K562 (cell line): ENCODE data around the gene FOSL1. TPM values are rescaled to one million over a fixed set of nuclear protein-coding genes. Genes with fewer than 3 reads are reported as not detected.

Experiments
- FIP1L1 ChIP-seq: fragments of 200-400 bp; formaldehyde crosslinking; IDR thresholded peaks from 2 replicates; pipeline ENCODE4 v1.6.1; 2018; ENCODE audit warnings: mild to moderate bottlenecking, low read depth, low read length; ENCODE audit not compliant: poor library complexity, severe bottlenecking
- FOXP1 ChIP-seq: sonication (generic); formaldehyde crosslinking; IDR thresholded peaks from 2 replicates; pipeline ENCODE4 v1.8.0; 2022; ENCODE audit warnings: mild to moderate bottlenecking, missing genetic modification reagents
- GABPB1 ChIP-seq: sonication (generic); formaldehyde crosslinking; IDR thresholded peaks from 2 replicates; pipeline ENCODE4 v1.8.0; 2022; ENCODE audit warnings: mild to moderate bottlenecking, missing genetic modification reagents
- HOXB6 ChIP-seq: fragments of 250-450 bp; sonication (Bioruptor Pico); IDR thresholded peaks from 2 replicates; pipeline ENCODE4 v1.5.1; 2022; ENCODE audit warnings: mild to moderate bottlenecking, borderline replicate concordance
- NCOA2 ChIP-seq, 2 experiments: fragments of 450-650 bp; IDR thresholded peaks; 2 replicates each; pipeline ENCODE4 v1.6.1; 2018; ENCODE audit warnings: mild to moderate bottlenecking in 2 of 2, moderate library complexity in 1 of 2; ENCODE audit not compliant: partially characterized antibody in 2 of 2
- PHF21A ChIP-seq: fragments of 450-650 bp; IDR thresholded peaks from 2 replicates; pipeline ENCODE4 v1.6.1; 2017; ENCODE audit warnings: low read depth, borderline replicate concordance
- RNF2 ChIP-seq: sonication (generic); IDR thresholded peaks from 2 replicates; pipeline ENCODE4 v1.6.1; 2016
- SMAD3 ChIP-seq: fragments of 450-650 bp; formaldehyde crosslinking; conservative IDR thresholded peaks from 2 replicates; pipeline ENCODE4 v1.4.0; 2020; ENCODE audit warnings: mild to moderate bottlenecking
- TCF3 ChIP-seq: sonication (generic); formaldehyde crosslinking; IDR thresholded peaks from 2 replicates; pipeline ENCODE4 v1.4.0; 2020; ENCODE audit warnings: mild to moderate bottlenecking, missing genetic modification reagents
- TRIM28 ChIP-seq: fragments of 450-650 bp; IDR thresholded peaks from 2 replicates; pipeline ENCODE4 v1.6.1; 2017
- ZNF165 ChIP-seq: fragments of 250-450 bp; sonication (Bioruptor Pico); IDR thresholded peaks from 2 replicates; pipeline ENCODE4 v1.4.0; 2020; ENCODE audit warnings: borderline replicate concordance
- ZNF197 ChIP-seq: fragments of 200-800 bp; sonication (Bioruptor generic); IDR thresholded peaks from 2 replicates; pipeline ENCODE4 v1.6.1; 2016; ENCODE audit warnings: low read depth, missing genetic modification characterization, missing compliant biosample characterization
- ZNF239 ChIP-seq: fragments of 250-450 bp; sonication (Bioruptor Pico); IDR thresholded peaks from 2 replicates; pipeline ENCODE4 v1.4.0; 2020; ENCODE audit warnings: mild to moderate bottlenecking
- ZNF3 ChIP-seq: fragments of 250-450 bp; sonication (Bioruptor Pico); IDR thresholded peaks from 2 replicates; pipeline ENCODE4 v1.5.0; 2021; ENCODE audit warnings: mild to moderate bottlenecking, moderate library complexity
- ZNF431 ChIP-seq: sonication (generic); formaldehyde crosslinking; IDR thresholded peaks from 2 replicates; pipeline ENCODE4 v1.8.0; 2022; ENCODE audit warnings: mild to moderate bottlenecking, missing genetic modification reagents
- polyA plus RNA-seq, 8 experiments: library from polyadenylated mRNA; depleted of rRNA in 4 of 8; stranded (reverse) in 5 of 8; unstranded in 3 of 8; fragments of >200 nt; fragmentation: Nextera tagmentation in 2 of 8; fragmentation: Illumina TruSeq in 1 of 8; extraction: Ambion mirVana in 2 of 8; extraction: Trizol in 1 of 8; gene quantifications; 2 replicates each; pipeline versions ENCODE4 v1.2.1 to v1.2.3, GENCODE V29; 2011 to 2014; ENCODE audit warnings: inconsistent platforms in 1 of 8, missing spikeins in 1 of 8
- total RNA-seq, 7 experiments: library from RNA; depleted of rRNA in 6 of 7; stranded (reverse); fragments of >200 nt in 6 of 7; fragmentation: Illumina TruSeq in 2 of 7; extraction: Trizol in 2 of 7; gene quantifications; 2 replicates each; pipeline versions ENCODE4 v1.2.1 to v1.2.3, GENCODE V29; 2011 to 2021; ENCODE audit warnings: low replicate concordance in 1 of 7
- TF ChIP-seq, protein P1 (sequence below): sonication (generic); formaldehyde crosslinking; IDR thresholded peaks from 2 replicates; pipeline ENCODE4 v1.9.0; 2022; ENCODE audit warnings: mild to moderate bottlenecking, missing genetic modification reagents
- TF ChIP-seq, protein P2 (sequence below): fragments of 200-800 bp; sonication (Bioruptor generic); IDR thresholded peaks from 2 replicates; pipeline ENCODE4 v1.6.1; 2017; ENCODE audit warnings: missing genetic modification characterization, missing compliant biosample characterization
- TF ChIP-seq, protein P3 (sequence below): sonication (generic); formaldehyde crosslinking; IDR thresholded peaks from 2 replicates; pipeline ENCODE4 v1.8.0; 2022; ENCODE audit warnings: missing genetic modification reagents, mild to moderate bottlenecking, moderate library complexity, borderline replicate concordance
- TF ChIP-seq, protein P4 (sequence below), 2 experiments: IDR thresholded peaks; 2 replicates each; pipeline ENCODE4 v1.6.1; 2011; ENCODE audit warnings: borderline replicate concordance in 1 of 2, control low read depth in 1 of 2, low read depth in 1 of 2, low read length in 1 of 2, mild to moderate bottlenecking in 1 of 2, mixed read lengths in 1 of 2, moderate library complexity in 1 of 2; ENCODE audit not compliant: insufficient read depth in 1 of 2, insufficient read length in 1 of 2, poor library complexity in 1 of 2, severe bottlenecking in 1 of 2; ENCODE audit errors: extremely low read depth in 1 of 2
- TF ChIP-seq, protein P5 (sequence below): fragments of 450-650 bp; formaldehyde crosslinking; IDR thresholded peaks from 2 replicates; pipeline ENCODE4 v1.4.0; 2022; ENCODE audit warnings: mild to moderate bottlenecking, moderate library complexity

Gene FOSL1
- total and polyA plus RNA-seq, 9 of the 15 experiments (the other 6 are each of a cell fraction or from before 2014, with no cell fraction given), result 3.5 to 39.6 (median 10.0) TPM

DNA sequence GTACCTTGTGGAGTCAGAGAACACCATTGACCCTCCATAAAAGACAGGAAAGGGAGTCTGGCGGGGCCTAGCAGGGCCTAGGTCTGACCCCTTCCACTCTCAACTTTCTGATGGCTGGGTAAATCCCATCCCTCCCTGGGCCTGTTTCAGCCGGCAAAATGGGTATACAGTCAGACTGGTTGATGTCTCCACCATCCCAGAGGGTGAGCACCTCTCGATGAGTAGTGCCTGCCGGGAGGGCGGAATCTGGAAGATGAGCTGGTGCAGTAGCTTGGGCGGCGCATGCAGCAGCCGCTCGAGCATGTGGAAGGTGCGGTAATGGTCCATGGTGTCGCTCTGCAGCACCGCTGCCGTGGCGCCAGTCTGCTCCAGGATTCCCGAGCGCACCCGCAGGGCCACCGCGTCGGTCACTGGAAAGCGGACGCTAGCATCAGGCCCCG lies 12.4 kb downstream of the FOSL1 start (continued):
- TF ChIP-seq ZNF197 (CRISPR knock-in tag) (0 out of 2 replicates have a peak, but pooled peaks have one; percentile 10), RNF2 (peak; percentile 3; the same call in 1 of the 2 replicates), PHF21A (no peak), ZNF3 (CRISPR knock-in tag) (no peak), GABPB1 (CRISPR knock-in tag) (no peak), FOXP1 (CRISPR knock-in tag) (0 out of 2 replicates have a peak, but pooled peaks have one; percentile 29), TRIM28 (no peak), NCOA2 (IDR thresholded peaks at IDR 0.05; ENCODE audit: partially characterized antibody in 2 of 2) (no peak), FIP1L1 (no peak), ZNF431 (CRISPR knock-in tag) (no peak), HOXB6 (CRISPR knock-in tag) (no peak), ZNF239 (CRISPR knock-in tag) (no peak), TCF3 (CRISPR knock-in tag) (no peak), SMAD3 (no peak), ZNF165 (CRISPR knock-in tag) (0 out of 2 replicates have a peak, but pooled peaks have one; percentile 61)
- TF ChIP-seq, protein P1, sequence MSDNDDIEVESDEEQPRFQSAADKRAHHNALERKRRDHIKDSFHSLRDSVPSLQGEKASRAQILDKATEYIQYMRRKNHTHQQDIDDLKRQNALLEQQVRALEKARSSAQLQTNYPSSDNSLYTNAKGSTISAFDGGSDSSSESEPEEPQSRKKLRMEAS (CRISPR knock-in tag), result 0 out of 2 replicates have a peak, but pooled peaks have one; percentile 52
- TF ChIP-seq, protein P2, sequence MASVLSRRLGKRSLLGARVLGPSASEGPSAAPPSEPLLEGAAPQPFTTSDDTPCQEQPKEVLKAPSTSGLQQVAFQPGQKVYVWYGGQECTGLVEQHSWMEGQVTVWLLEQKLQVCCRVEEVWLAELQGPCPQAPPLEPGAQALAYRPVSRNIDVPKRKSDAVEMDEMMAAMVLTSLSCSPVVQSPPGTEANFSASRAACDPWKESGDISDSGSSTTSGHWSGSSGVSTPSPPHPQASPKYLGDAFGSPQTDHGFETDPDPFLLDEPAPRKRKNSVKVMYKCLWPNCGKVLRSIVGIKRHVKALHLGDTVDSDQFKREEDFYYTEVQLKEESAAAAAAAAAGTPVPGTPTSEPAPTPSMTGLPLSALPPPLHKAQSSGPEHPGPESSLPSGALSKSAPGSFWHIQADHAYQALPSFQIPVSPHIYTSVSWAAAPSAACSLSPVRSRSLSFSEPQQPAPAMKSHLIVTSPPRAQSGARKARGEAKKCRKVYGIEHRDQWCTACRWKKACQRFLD, result no peak
- TF ChIP-seq, protein P3, sequence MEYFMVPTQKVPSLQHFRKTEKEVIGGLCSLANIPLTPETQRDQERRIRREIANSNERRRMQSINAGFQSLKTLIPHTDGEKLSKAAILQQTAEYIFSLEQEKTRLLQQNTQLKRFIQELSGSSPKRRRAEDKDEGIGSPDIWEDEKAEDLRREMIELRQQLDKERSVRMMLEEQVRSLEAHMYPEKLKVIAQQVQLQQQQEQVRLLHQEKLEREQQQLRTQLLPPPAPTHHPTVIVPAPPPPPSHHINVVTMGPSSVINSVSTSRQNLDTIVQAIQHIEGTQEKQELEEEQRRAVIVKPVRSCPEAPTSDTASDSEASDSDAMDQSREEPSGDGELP (CRISPR knock-in tag), result no peak
- TF ChIP-seq, protein P4, sequence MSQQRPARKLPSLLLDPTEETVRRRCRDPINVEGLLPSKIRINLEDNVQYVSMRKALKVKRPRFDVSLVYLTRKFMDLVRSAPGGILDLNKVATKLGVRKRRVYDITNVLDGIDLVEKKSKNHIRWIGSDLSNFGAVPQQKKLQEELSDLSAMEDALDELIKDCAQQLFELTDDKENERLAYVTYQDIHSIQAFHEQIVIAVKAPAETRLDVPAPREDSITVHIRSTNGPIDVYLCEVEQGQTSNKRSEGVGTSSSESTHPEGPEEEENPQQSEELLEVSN (IDR thresholded peaks at IDR 0.05; ENCODE audit: borderline replicate concordance in 1 of 2, extremely low read depth in 1 of 2, insufficient read depth in 1 of 2, insufficient read length in 1 of 2, low read depth in 1 of 2, low read length in 1 of 2, poor library complexity in 1 of 2, severe bottlenecking in 1 of 2), result peak in 1 of 2 experiments; percentile 51
- TF ChIP-seq, protein P5, sequence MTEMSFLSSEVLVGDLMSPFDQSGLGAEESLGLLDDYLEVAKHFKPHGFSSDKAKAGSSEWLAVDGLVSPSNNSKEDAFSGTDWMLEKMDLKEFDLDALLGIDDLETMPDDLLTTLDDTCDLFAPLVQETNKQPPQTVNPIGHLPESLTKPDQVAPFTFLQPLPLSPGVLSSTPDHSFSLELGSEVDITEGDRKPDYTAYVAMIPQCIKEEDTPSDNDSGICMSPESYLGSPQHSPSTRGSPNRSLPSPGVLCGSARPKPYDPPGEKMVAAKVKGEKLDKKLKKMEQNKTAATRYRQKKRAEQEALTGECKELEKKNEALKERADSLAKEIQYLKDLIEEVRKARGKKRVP, result no peak
- TF ChIP-seq, all 486 proteins: peak for 9
